ENCODE measurements around the gene VRTN.

The VRTN gene

GRCh38 chr14:74364271-74364880 is 16.1 kb downstream of the VRTN start:
- H3K79me2 ChIP-seq (ENCODE audit: insufficient read depth, low read length): no peaks in the 10 kb centered on the region
- no peaks in the 10 kb centered on the region for H3F3A ChIP-seq (ENCODE audit: low read depth)
- H3K27me3 ChIP-seq (ENCODE audit: insufficient read depth, low read length, poor library complexity, severe bottlenecking): no peaks in the 10 kb centered on the region
- no peak overlapping the region for H3K9ac ChIP-seq (ENCODE audit: low read depth, low read length, poor library complexity, severe bottlenecking)
- no peaks in the 10 kb centered on the region for H3K9me3 ChIP-seq (ENCODE audit: insufficient read depth, low read depth, low read length)
- no peaks in the 10 kb centered on the region for H3K4me1 ChIP-seq (ENCODE audit: insufficient read depth, low read length, poor library complexity, severe bottlenecking)
- no peak for TF ChIP-seq EZH2phosphoT487 (IDR thresholded peaks at IDR 0.05; ENCODE audit: borderline replicate concordance)
- no peak for TF ChIP-seq CTCF (conservative IDR thresholded peaks at IDR 0.05; ENCODE audit: low read length)
- no peak overlapping the region for H3K4me3 ChIP-seq (ENCODE audit: low read length, poor library complexity, severe bottlenecking)
- no peak overlapping the region for H3K4me2 ChIP-seq (ENCODE audit: low read depth, low read length, poor library complexity, severe bottlenecking)
- no peak overlapping the region for H2AFZ ChIP-seq (ENCODE audit: low read length)
- no peaks in the 10 kb centered on the region for H4K20me1 ChIP-seq (ENCODE audit: insufficient read depth, low read length, poor library complexity, severe bottlenecking)
- no peaks in the 10 kb centered on the region for H3K36me3 ChIP-seq (ENCODE audit: insufficient read depth, low read length)
- no peaks in the 10 kb centered on the region for H3K9me2 ChIP-seq (replicated peaks; ENCODE audit: low read depth, low read length)

GRCh38 chr14:74368026-74368425 is 19.8 kb downstream of the VRTN start:
- no peak overlapping the region for H3K9ac ChIP-seq (ENCODE audit: low read depth, low read length, poor library complexity, severe bottlenecking)
- peaks cover 4% of the 10 kb centered on the region for H3K4me1 ChIP-seq (ENCODE audit: insufficient read depth, low read length, poor library complexity, severe bottlenecking)
- no peak for TF ChIP-seq CTCF (conservative IDR thresholded peaks at IDR 0.05; ENCODE audit: low read length)
- no peak for TF ChIP-seq EZH2phosphoT487 (IDR thresholded peaks at IDR 0.05; ENCODE audit: borderline replicate concordance)
- no peaks in the 10 kb centered on the region for H3K27me3 ChIP-seq (ENCODE audit: insufficient read depth, low read length, poor library complexity, severe bottlenecking)
- H4K20me1 ChIP-seq (ENCODE audit: insufficient read depth, low read length, poor library complexity, severe bottlenecking): no peaks in the 10 kb centered on the region
- H3K79me2 ChIP-seq (ENCODE audit: insufficient read depth, low read length): no peaks in the 10 kb centered on the region
- no peak overlapping the region for H2AFZ ChIP-seq (ENCODE audit: low read length)
- H3K9me3 ChIP-seq (ENCODE audit: insufficient read depth, low read depth, low read length): no peaks in the 10 kb centered on the region
- H3K36me3 ChIP-seq (ENCODE audit: insufficient read depth, low read length): no peaks in the 10 kb centered on the region
- no peaks in the 10 kb centered on the region for H3K9me2 ChIP-seq (replicated peaks; ENCODE audit: low read depth, low read length)
- H3K4me3 ChIP-seq (ENCODE audit: low read length, poor library complexity, severe bottlenecking): no peak overlapping the region
- no peaks in the 10 kb centered on the region for H3F3A ChIP-seq (ENCODE audit: low read depth)
- no peak overlapping the region for H3K4me2 ChIP-seq (ENCODE audit: low read depth, low read length, poor library complexity, severe bottlenecking)

DNA sequence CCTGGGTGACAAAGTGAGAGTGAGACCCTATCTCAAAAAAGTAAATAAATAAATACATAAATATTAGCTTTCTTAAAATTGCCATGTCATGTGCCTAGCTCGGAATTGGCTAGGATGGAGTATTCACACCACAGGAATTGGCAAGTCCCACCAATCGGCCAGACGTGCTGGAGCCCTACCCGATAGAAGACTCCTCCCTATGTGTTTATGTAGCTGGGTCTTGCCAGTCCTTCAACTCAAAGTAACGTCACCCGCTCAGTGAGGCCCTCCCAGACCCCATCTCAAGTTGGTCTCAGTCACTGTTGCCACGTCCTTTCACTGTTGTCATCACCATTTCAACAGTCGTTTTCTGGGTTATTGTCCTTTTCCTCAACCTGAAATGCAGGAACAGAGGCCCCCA is 20.2 kb downstream of the VRTN start:
- H3K27me3 ChIP-seq (ENCODE audit: insufficient read depth, low read length, poor library complexity, severe bottlenecking): no peaks in the 10 kb centered on the region
- H3K9me2 ChIP-seq (replicated peaks; ENCODE audit: low read depth, low read length): no peaks in the 10 kb centered on the region
- H3F3A ChIP-seq (ENCODE audit: low read depth): no peaks in the 10 kb centered on the region
- H3K4me3 ChIP-seq (ENCODE audit: low read length, poor library complexity, severe bottlenecking): no peak overlapping the region
- H3K9ac ChIP-seq (ENCODE audit: low read depth, low read length, poor library complexity, severe bottlenecking): no peak overlapping the region
- TF ChIP-seq EZH2phosphoT487 (IDR thresholded peaks at IDR 0.05; ENCODE audit: borderline replicate concordance) (no peak), CTCF (conservative IDR thresholded peaks at IDR 0.05; ENCODE audit: low read length) (no peak)
- no peaks in the 10 kb centered on the region for H3K79me2 ChIP-seq (ENCODE audit: insufficient read depth, low read length)
- H3K36me3 ChIP-seq (ENCODE audit: insufficient read depth, low read length): no peaks in the 10 kb centered on the region
- no peak overlapping the region for H3K4me2 ChIP-seq (ENCODE audit: low read depth, low read length, poor library complexity, severe bottlenecking)
- peaks cover 4% of the 10 kb centered on the region for H3K4me1 ChIP-seq (ENCODE audit: insufficient read depth, low read length, poor library complexity, severe bottlenecking)
- H4K20me1 ChIP-seq (ENCODE audit: insufficient read depth, low read length, poor library complexity, severe bottlenecking): no peaks in the 10 kb centered on the region
- H2AFZ ChIP-seq (ENCODE audit: low read length): no peak overlapping the region
- H3K9me3 ChIP-seq (ENCODE audit: insufficient read depth, low read depth, low read length): no peaks in the 10 kb centered on the region
